Hepatocyte (in vitro differentiated cells): ENCODE results near the gene C16orf89. TPM values are rescaled to one million over a fixed set of nuclear protein-coding genes. Genes with fewer than 3 reads are reported as not detected.
"Not testable (repeated sequence)": the region's sequence is repeated elsewhere in the genome, so short reads cannot be mapped to it uniquely, and the experiment has no call there.

Source experiments
- DNase-seq: peaks from one replicate; pipeline ENCODE4 v3.0.0-alpha.2; 2016; ENCODE audit warnings: low spot score
- H2AFZ ChIP-seq: fragments of 200-600 bp; sonication (generic); 2 replicates; pipeline ENCODE4 v1.6.0; 2016; ENCODE audit warnings: antibody characterized with exemption, mild to moderate bottlenecking
- H3K27ac ChIP-seq: fragments of 200-600 bp; sonication (generic); 2 replicates; pipeline ENCODE4 v1.5.1; 2016; ENCODE audit warnings: mild to moderate bottlenecking
- H3K27me3 ChIP-seq: fragments of 200-600 bp; sonication (generic); 2 replicates; pipeline ENCODE4 v1.6.1; 2016
- H3K36me3 ChIP-seq: fragments of 200-600 bp; sonication (generic); replicated peaks from 2 replicates; pipeline ENCODE4 v1.5.1; 2016; ENCODE audit warnings: low read depth; ENCODE audit not compliant: insufficient read depth
- H3K4me1 ChIP-seq: fragments of 200-600 bp; sonication (generic); 2 replicates; pipeline ENCODE4 v1.5.1; 2016; ENCODE audit warnings: mild to moderate bottlenecking, moderate library complexity; ENCODE audit not compliant: insufficient read depth
- H3K4me2 ChIP-seq: fragments of 200-600 bp; sonication (generic); 2 replicates; pipeline ENCODE4 v1.6.0; 2016
- H3K4me3 ChIP-seq: fragments of 200-600 bp; sonication (generic); 2 replicates; pipeline ENCODE4 v1.5.1; 2016; ENCODE audit warnings: mild to moderate bottlenecking
- H3K79me2 ChIP-seq: fragments of 200-600 bp; sonication (generic); 2 replicates; pipeline ENCODE4 v1.6.0; 2017; ENCODE audit warnings: mild to moderate bottlenecking
- H3K9me2 ChIP-seq: fragments of 200-600 bp; sonication (generic); replicated peaks from 2 replicates; pipeline ENCODE4 v1.6.0; 2017; ENCODE audit warnings: mild to moderate bottlenecking; ENCODE audit not compliant: insufficient read depth
- H3K9me3 ChIP-seq: fragments of 200-600 bp; sonication (generic); 2 replicates; pipeline ENCODE4 v1.5.1; 2016; ENCODE audit warnings: low read depth, mild to moderate bottlenecking
- H4K20me1 ChIP-seq: fragments of 200-600 bp; sonication (generic); 2 replicates; pipeline ENCODE4 v1.6.0; 2016; ENCODE audit warnings: mild to moderate bottlenecking; ENCODE audit not compliant: insufficient read depth, poor library complexity, severe bottlenecking
- EZH2 ChIP-seq: fragments of 200-600 bp; sonication (generic); IDR thresholded peaks from 2 replicates; pipeline ENCODE4 v1.6.1; 2016; ENCODE audit warnings: antibody characterized with exemption, mild to moderate bottlenecking, borderline replicate concordance
- EZH2phosphoT487 ChIP-seq: fragments of 200-600 bp; sonication (generic); IDR thresholded peaks from one replicate; pipeline ENCODE4 v1.6.1; 2018; ENCODE audit warnings: antibody characterized with exemption, mild to moderate bottlenecking, low read depth, moderate library complexity; ENCODE audit not compliant: unreplicated experiment, severe bottlenecking
- WGBS: methylation state at CpG from one replicate; pipeline ENCODE4 v1.1.6; 2016; ENCODE audit warnings: low lambda C conversion rate; ENCODE audit errors: missing lambda C conversion rate; 5-methylcytosine and 5-hydroxymethylcytosine counted together
- polyA plus RNA-seq: library from polyadenylated mRNA; unstranded; fragments of >200 nt; fragmentation: Nextera tagmentation; extraction: Ambion mirVana; gene quantifications from 2 replicates; pipeline ENCODE4 v1.2.1, GENCODE V29; 2016
- total RNA-seq: library from RNA; depleted of rRNA; stranded (reverse); fragments of >200 nt; gene quantifications from 2 replicates; pipeline ENCODE4 v1.2.3, GENCODE V29; 2014
- TF ChIP-seq, protein P1 (sequence below): fragments of 200-600 bp; sonication (generic); IDR thresholded peaks from 2 replicates; pipeline ENCODE4 v1.5.1; 2016; ENCODE audit warnings: antibody characterized with exemption, mild to moderate bottlenecking; ENCODE audit not compliant: poor library complexity

C16orf89 gene
- total and polyA plus RNA-seq, 2 experiments from 2014 or later = 1.1 to 3.8 TPM

DNA sequence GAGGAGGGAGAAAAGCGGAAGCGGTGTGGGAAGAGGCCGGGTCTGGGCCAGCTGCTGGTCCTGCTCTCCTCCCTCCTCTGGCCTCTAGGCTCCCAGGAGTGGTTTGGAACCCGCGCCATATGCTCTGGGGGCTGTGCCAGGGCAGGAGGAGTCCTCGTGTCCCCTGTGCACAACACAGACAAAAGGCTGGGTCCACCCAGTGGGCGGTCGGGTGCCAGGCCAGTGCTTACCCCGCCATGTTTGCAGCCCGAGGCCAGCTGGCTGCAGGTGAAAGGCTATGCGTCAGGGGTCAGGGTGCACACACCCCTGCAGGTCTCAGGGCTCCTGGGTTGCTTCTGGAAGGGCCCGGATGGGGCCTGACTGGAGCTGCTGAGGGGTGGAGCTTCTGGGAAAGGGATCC is 14.7 kb upstream of the C16orf89 start:
- H3K9me3 ChIP-seq, H3K79me2 ChIP-seq, H4K20me1 ChIP-seq, H3K9me2 ChIP-seq, H3K4me1 ChIP-seq, H2AFZ ChIP-seq, H3K4me3 ChIP-seq, H3K27ac ChIP-seq, H3K27me3 ChIP-seq, H3K4me2 ChIP-seq, H3K36me3 ChIP-seq, DNase-seq: not testable (repeated sequence)
- 94% methylated on average over 12 of the region's 12 CpGs for WGBS

DNA sequence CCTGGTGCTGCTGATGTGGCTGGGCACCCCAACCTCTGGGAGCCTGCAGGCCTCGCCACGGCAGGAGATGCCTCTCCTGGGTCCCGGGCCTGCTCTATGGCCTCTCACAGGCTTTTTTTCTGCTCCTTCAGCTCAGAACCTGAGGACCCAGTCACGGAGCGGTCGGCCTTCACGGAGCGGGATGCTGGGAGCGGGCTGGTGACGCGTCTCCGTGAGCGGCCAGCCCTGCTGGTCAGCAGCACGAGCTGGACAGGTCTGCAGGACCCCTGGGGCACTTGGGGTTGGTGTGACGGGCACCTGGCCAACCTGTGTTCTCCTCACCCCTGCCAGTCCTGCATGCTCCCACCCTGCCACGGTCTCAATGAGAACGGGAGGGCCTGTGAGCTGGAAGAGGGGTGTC is 12.9 kb upstream of the C16orf89 start:
- H3K4me3 ChIP-seq = no peak overlapping the region
- no peak for TF ChIP-seq EZH2
- TF ChIP-seq, protein P1, sequence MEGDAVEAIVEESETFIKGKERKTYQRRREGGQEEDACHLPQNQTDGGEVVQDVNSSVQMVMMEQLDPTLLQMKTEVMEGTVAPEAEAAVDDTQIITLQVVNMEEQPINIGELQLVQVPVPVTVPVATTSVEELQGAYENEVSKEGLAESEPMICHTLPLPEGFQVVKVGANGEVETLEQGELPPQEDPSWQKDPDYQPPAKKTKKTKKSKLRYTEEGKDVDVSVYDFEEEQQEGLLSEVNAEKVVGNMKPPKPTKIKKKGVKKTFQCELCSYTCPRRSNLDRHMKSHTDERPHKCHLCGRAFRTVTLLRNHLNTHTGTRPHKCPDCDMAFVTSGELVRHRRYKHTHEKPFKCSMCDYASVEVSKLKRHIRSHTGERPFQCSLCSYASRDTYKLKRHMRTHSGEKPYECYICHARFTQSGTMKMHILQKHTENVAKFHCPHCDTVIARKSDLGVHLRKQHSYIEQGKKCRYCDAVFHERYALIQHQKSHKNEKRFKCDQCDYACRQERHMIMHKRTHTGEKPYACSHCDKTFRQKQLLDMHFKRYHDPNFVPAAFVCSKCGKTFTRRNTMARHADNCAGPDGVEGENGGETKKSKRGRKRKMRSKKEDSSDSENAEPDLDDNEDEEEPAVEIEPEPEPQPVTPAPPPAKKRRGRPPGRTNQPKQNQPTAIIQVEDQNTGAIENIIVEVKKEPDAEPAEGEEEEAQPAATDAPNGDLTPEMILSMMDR = no peak
- no peak for TF ChIP-seq EZH2phosphoT487
- no peaks in the 10 kb centered on the region for H3K4me1 ChIP-seq
- no peak overlapping the region for H2AFZ ChIP-seq
- no peaks in the 10 kb centered on the region for H4K20me1 ChIP-seq
- no peak overlapping the region for H3K27ac ChIP-seq
- H3K9me2 ChIP-seq = no peaks in the 10 kb centered on the region
- no peak overlapping the region for H3K4me2 ChIP-seq
- H3K9me3 ChIP-seq = no peaks in the 10 kb centered on the region
- no peaks in the 10 kb centered on the region for H3K36me3 ChIP-seq
- no peak for DNase-seq
- no peaks in the 10 kb centered on the region for H3K27me3 ChIP-seq
- 97% methylated on average over 17 of the region's 17 CpGs for WGBS
- H3K79me2 ChIP-seq = peaks cover 17% of the 10 kb centered on the region

DNA sequence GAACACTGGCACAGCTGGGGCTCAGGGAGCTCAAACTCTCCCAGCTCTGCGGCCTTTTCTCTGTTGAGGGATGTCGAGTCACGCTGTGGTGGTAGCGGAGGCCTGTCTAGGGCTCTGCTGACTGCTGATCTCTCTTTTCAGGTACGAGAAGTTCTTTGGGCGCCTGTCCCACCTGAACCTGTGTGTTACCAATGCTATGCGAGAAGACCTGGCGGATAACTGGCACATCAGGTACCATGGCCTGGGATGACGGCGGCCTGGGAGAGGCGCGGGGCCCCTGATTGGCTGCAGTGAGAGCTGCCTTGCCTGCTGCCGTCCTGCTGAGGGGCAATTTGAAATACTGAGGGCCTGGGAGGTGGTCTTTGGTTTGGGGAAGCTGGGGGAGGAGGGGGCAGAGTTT is 11.5 kb upstream of the C16orf89 start:
- no peak for TF ChIP-seq EZH2phosphoT487
- no peak for TF ChIP-seq EZH2
- TF ChIP-seq, protein P1 = no peak
- no peaks in the 10 kb centered on the region for H3K9me2 ChIP-seq
- H3K4me1 ChIP-seq = peaks cover 4% of the 10 kb centered on the region
- H3K4me3 ChIP-seq = no peak overlapping the region
- H4K20me1 ChIP-seq = no peaks in the 10 kb centered on the region
- WGBS = 96% methylated on average over 13 of the region's 13 CpGs
- no peak overlapping the region for H2AFZ ChIP-seq
- no peaks in the 10 kb centered on the region for H3K36me3 ChIP-seq
- no peaks in the 10 kb centered on the region for H3K27me3 ChIP-seq
- peaks cover 28% of the 10 kb centered on the region for H3K79me2 ChIP-seq
- no peaks in the 10 kb centered on the region for H3K9me3 ChIP-seq
- no peak for DNase-seq
- H3K27ac ChIP-seq = no peak overlapping the region
- no peak overlapping the region for H3K4me2 ChIP-seq

DNA sequence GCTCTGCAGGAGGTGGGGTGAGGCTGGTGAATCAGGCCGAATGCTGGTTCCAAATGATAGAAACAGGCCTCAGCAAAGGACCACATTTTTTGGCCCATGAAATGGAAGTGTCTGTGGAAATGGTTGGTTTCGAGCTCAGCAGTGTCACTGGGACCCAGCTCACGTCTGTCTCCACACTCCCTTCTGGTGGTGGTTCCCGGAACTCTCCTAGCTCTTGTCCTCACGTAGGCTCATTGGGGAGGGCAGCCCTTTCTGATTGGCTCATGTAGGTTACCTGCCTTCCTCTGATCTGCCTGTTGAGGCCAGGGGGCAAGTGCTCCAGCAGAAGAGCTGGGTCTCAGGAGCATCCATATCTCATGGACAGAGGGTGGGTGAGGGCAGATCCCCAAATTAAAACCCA is 9.9 kb upstream of the C16orf89 start:
- no peaks in the 10 kb centered on the region for H3K9me2 ChIP-seq
- DNase-seq = no peak
- H3K79me2 ChIP-seq = peaks cover 28% of the 10 kb centered on the region
- H3K9me3 ChIP-seq = no peaks in the 10 kb centered on the region
- peaks cover 7% of the 10 kb centered on the region for H3K4me1 ChIP-seq
- H3K36me3 ChIP-seq = no peaks in the 10 kb centered on the region
- WGBS = 87% methylated on average over 5 of the region's 5 CpGs
- no peak overlapping the region for H2AFZ ChIP-seq
- TF ChIP-seq EZH2phosphoT487 (no peak), EZH2 (no peak)
- TF ChIP-seq, protein P1 = no peak
- no peak overlapping the region for H3K27ac ChIP-seq
- H4K20me1 ChIP-seq = no peaks in the 10 kb centered on the region
- H3K27me3 ChIP-seq = no peaks in the 10 kb centered on the region
- H3K4me2 ChIP-seq = no peak overlapping the region
- H3K4me3 ChIP-seq = no peak overlapping the region

DNA sequence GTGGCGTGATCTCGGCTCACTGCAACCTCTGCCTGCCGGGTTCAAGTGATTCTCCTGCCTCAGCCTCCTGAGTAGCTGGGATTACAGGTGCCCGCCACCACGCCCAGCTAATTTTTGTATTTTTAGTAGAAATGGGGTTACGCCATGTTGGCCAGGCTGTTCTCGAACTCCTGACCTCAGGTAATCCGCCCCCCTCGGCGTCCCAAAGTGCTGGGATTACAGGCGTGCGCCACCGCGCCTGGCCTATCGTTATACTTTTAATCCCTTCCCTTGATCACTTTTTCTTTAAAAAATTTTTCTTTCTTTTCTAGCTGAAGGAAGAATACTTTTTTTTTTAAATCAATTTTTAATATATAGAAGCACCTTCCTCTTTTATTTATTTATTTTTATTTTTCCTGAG is 8.0 kb upstream of the C16orf89 start:
- not testable (repeated sequence) for H3K27ac ChIP-seq, H2AFZ ChIP-seq, H3K27me3 ChIP-seq, H3K9me3 ChIP-seq, H3K4me2 ChIP-seq, DNase-seq, H3K4me1 ChIP-seq, H3K9me2 ChIP-seq, H3K4me3 ChIP-seq, H4K20me1 ChIP-seq, H3K36me3 ChIP-seq
- H3K79me2 ChIP-seq = peaks cover 28% of the 10 kb centered on the region
- 87% methylated on average over 15 of the region's 15 CpGs for WGBS
